OCI-LY7 (cell line): Measurements from ENCODE around the gene HIP1R. TPM values are rescaled to one million over a fixed set of nuclear protein-coding genes. Genes with fewer than 3 reads are reported as not detected.

Experiments
- Bru-seq: library from RNA; stranded (reverse); fragments of 400-500 nt; gene quantifications from one replicate; lab custom pipeline; 2021; lab: Mats Ljungman, UMichigan
- BruChase-seq, 2 experiments: library from RNA; stranded (reverse); fragments of 400-500 nt; gene quantifications; one replicate each; lab custom pipeline; 2021; lab: Mats Ljungman, UMichigan
- BruUV-seq: library from RNA; stranded (reverse); fragments of 400-500 nt; replicated peaks from 2 replicates; lab custom pipeline; 2021; lab: Mats Ljungman, UMichigan
- CTCF ChIA-PET: fragments of 300-600 bp; sonication (Branson Sonifier 250); formaldehyde crosslinking; loops from one replicate; lab custom pipeline; 2022; ENCODE audit warnings: antibody characterized with exemption; ENCODE audit not compliant: unreplicated experiment; lab: Charles Lee
- POLR2A ChIA-PET: fragments of 300-600 bp; sonication (Branson Sonifier 250); formaldehyde crosslinking; loops from one replicate; lab custom pipeline; 2022; ENCODE audit warnings: antibody characterized with exemption; lab: Charles Lee
- DNase-seq: peaks from one replicate; pipeline ENCODE4 v3.0.0-alpha.2; 2015; ENCODE audit warnings: low spot score
- H2AFZ ChIP-seq: fragments of 200-600 bp; sonication (generic), shearing (Covaris generic); 2 replicates; pipeline ENCODE4 v1.6.1; 2014; ENCODE audit warnings: mild to moderate bottlenecking, antibody characterized with exemption, low read length, moderate library complexity
- H3K27ac ChIP-seq: fragments of 200-600 bp; sonication (generic); 2 replicates; pipeline ENCODE4 v1.5.1; 2014; ENCODE audit warnings: mixed run types, low read depth, mild to moderate bottlenecking, moderate library complexity, low read length, inconsistent platforms; ENCODE audit not compliant: poor library complexity, severe bottlenecking
- H3K36me3 ChIP-seq: fragments of 200-600 bp; sonication (generic); 2 replicates; pipeline ENCODE4 v1.6.1; 2014; ENCODE audit warnings: mild to moderate bottlenecking, antibody characterized with exemption, low read length, moderate library complexity, mixed read lengths; ENCODE audit not compliant: insufficient read depth
- H3K4me1 ChIP-seq: fragments of 200-600 bp; sonication (generic); 2 replicates; pipeline ENCODE4 v1.5.1; 2014; ENCODE audit warnings: mild to moderate bottlenecking, low read length; ENCODE audit not compliant: insufficient read depth, poor library complexity, severe bottlenecking
- H3K4me2 ChIP-seq: fragments of 200-600 bp; sonication (generic); 2 replicates; pipeline ENCODE4 v1.6.1; 2014; ENCODE audit warnings: mild to moderate bottlenecking, low read length
- H3K4me3 ChIP-seq: fragments of 200-600 bp; sonication (generic); 2 replicates; pipeline ENCODE4 v1.5.1; 2014; ENCODE audit warnings: mild to moderate bottlenecking, low read depth, low read length; ENCODE audit not compliant: poor library complexity, severe bottlenecking
- H3K79me2 ChIP-seq: fragments of 200-600 bp; sonication (generic); 2 replicates; pipeline ENCODE4 v1.6.1; 2016; ENCODE audit warnings: low read depth, mild to moderate bottlenecking, low read length, moderate library complexity, mixed read lengths; ENCODE audit not compliant: insufficient read depth
- H3K9me2 ChIP-seq: fragments of 200-600 bp; sonication (generic); 2 replicates; pipeline ENCODE4 v1.6.1; 2016; ENCODE audit warnings: mild to moderate bottlenecking, low read length, mixed read lengths; ENCODE audit not compliant: insufficient read depth
- H3K9me3 ChIP-seq: fragments of 200-600 bp; sonication (generic); 2 replicates; pipeline ENCODE4 v1.6.1; 2014; ENCODE audit warnings: mild to moderate bottlenecking, mixed run types, low read length, mixed read lengths
- H4K20me1 ChIP-seq: fragments of 200-600 bp; sonication (generic); 2 replicates; pipeline ENCODE4 v1.6.1; 2014; ENCODE audit warnings: mild to moderate bottlenecking, antibody characterized with exemption, low read length, moderate library complexity, mixed read lengths; ENCODE audit not compliant: insufficient read depth
- CTCF ChIP-seq: fragments of 200-600 bp; sonication (generic); conservative IDR thresholded peaks from 2 replicates; pipeline ENCODE4 v1.5.1; 2014; ENCODE audit warnings: mild to moderate bottlenecking, antibody characterized with exemption, low read length, moderate library complexity, mixed read lengths
- EZH2phosphoT487 ChIP-seq: fragments of 200-600 bp; sonication (generic); IDR thresholded peaks from 2 replicates; pipeline ENCODE4 v1.6.1; 2018; ENCODE audit warnings: low read depth, borderline replicate concordance, mild to moderate bottlenecking, mixed run types, antibody characterized with exemption, low read length, moderate library complexity, mixed read lengths
- intact Hi-C: fragments of 100-400 bp; cut with micrococcal nuclease; formaldehyde crosslinking; loops from one replicate; pipeline ENCODE4 v1.10.0; 2022; ENCODE audit not compliant: unreplicated experiment
- long read RNA-seq: library from polyadenylated mRNA; stranded (forward); transcript quantifications from one replicate; pipeline ENCODE4 v2.0.0, GENCODE V29; 2022
- total RNA-seq, 2 experiments: library from RNA; depleted of rRNA in 1 of 2; stranded (reverse); fragments of >200 nt in 1 of 2; shearing (Covaris generic) in 1 of 2; gene quantifications; 2 replicates each; pipeline ENCODE4 v1.2.3, GENCODE V29; 2014 to 2022

Gene HIP1R, protein sequence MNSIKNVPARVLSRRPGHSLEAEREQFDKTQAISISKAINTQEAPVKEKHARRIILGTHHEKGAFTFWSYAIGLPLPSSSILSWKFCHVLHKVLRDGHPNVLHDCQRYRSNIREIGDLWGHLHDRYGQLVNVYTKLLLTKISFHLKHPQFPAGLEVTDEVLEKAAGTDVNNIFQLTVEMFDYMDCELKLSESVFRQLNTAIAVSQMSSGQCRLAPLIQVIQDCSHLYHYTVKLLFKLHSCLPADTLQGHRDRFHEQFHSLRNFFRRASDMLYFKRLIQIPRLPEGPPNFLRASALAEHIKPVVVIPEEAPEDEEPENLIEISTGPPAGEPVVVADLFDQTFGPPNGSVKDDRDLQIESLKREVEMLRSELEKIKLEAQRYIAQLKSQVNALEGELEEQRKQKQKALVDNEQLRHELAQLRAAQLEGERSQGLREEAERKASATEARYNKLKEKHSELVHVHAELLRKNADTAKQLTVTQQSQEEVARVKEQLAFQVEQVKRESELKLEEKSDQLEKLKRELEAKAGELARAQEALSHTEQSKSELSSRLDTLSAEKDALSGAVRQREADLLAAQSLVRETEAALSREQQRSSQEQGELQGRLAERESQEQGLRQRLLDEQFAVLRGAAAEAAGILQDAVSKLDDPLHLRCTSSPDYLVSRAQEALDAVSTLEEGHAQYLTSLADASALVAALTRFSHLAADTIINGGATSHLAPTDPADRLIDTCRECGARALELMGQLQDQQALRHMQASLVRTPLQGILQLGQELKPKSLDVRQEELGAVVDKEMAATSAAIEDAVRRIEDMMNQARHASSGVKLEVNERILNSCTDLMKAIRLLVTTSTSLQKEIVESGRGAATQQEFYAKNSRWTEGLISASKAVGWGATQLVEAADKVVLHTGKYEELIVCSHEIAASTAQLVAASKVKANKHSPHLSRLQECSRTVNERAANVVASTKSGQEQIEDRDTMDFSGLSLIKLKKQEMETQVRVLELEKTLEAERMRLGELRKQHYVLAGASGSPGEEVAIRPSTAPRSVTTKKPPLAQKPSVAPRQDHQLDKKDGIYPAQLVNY
- total RNA-seq (2014; rRNA removed; shearing (Covaris generic)) (59.6 and 66.4 TPM in 2 replicates), total RNA-seq (2022) (56.5 and 70.2 TPM in 2 replicates), Bru-seq, nascent RNA (percentile 58 among the genes with signal in this experiment), BruChase-seq, experiment 1, labeled RNA remaining after a 6-hour chase (percentile 67 among the genes with signal in this experiment), BruChase-seq, experiment 2, labeled RNA remaining after a 2-hour chase (percentile 67 among the genes with signal in this experiment)
- long read RNA-seq, full-length matches to known transcripts, result 80 of 181 reads
- long read RNA-seq, partial matches to known transcripts, result 36 of 181 reads
- long read RNA-seq, other reads (novel, unspliced or antisense), result 65 of 181 reads

GRCh38 chr12:122834921-122835749 lies at the start of gene HIP1R:
HIP1R (plus strand) TSS chr12:122835457; CDS start chr12:122835551, 94 bp downstream.
- peaks cover 20% of the 10 kb centered on the region for H3K36me3 ChIP-seq
- H3K9me2 ChIP-seq, result no peaks in the 10 kb centered on the region
- BruUV-seq, result no TSS peak
- peak; percentile 69 for DNase-seq
- H3K4me3 ChIP-seq, result peak within 1 kb of the TSS; percentile 93
- ChIA-PET POLR2A (no interaction called here), CTCF (no interaction called here)
- TF ChIP-seq EZH2phosphoT487 (no peak), CTCF (no peak)
- no peaks in the 10 kb centered on the region for H3K9me3 ChIP-seq
- H3K79me2 ChIP-seq, result peaks cover 35% of the 10 kb centered on the region
- H4K20me1 ChIP-seq, result peaks cover 12% of the 10 kb centered on the region; the same call in 1 of the 2 replicates
- peak within 1 kb of the TSS; percentile 73 for H2AFZ ChIP-seq
- H3K27ac ChIP-seq, result peak within 1 kb of the TSS; percentile 91
- peaks cover 35% of the 10 kb centered on the region for H3K4me1 ChIP-seq
- intact Hi-C loops, result loop anchor here (2.0 to 5.0 kb wide), 2 partner anchors 24 to 43 kb away; no protein-coding TSS in a partner anchor
- peak within 1 kb of the TSS; percentile 90 for H3K4me2 ChIP-seq

DNA sequence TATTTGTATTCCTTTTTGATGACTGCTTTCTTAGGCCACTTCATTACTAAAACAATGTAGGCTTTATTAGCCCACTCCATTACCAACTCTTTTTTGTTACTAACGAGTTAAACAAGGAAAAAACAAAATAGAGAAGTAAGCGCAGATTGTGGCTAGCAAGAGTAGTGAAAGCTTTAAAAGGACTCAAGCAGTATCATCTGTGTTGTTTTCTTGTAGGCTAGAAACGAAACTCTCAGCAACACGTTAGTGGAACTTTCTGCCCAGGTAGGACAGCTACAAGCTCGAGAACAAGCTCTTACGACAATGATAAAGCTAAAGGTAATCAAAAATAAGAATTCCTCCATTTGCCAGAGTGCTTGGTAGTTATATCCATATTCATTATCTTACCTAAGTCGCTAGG lies 49.8 kb upstream of the HIP1R start:
- no peaks in the 10 kb centered on the region for H3K36me3 ChIP-seq
- H4K20me1 ChIP-seq, result no peaks in the 10 kb centered on the region
- ChIA-PET CTCF (no interaction called here), POLR2A (interaction anchor here (0.6 kb wide), 1 partner anchor 233 kb away, joined by 5 read pairs; no protein-coding TSS in a partner anchor)
- intact Hi-C loops, result no loop called here
- no peaks in the 10 kb centered on the region for H3K79me2 ChIP-seq
- no TSS peak for BruUV-seq
- H3K4me1 ChIP-seq, result no peaks in the 10 kb centered on the region
- no peaks in the 10 kb centered on the region for H3K9me2 ChIP-seq
- no peak overlapping the region for H3K4me2 ChIP-seq
- DNase-seq, result no peak
- H2AFZ ChIP-seq, result no peak overlapping the region
- no peak for TF ChIP-seq EZH2phosphoT487
- TF ChIP-seq CTCF, result no peak
- H3K27ac ChIP-seq, result no peak overlapping the region
- no peak overlapping the region for H3K4me3 ChIP-seq
- H3K9me3 ChIP-seq, result no peaks in the 10 kb centered on the region
